ENCODE data around the gene ACVR2A.

ACVR2A gene

DNA sequence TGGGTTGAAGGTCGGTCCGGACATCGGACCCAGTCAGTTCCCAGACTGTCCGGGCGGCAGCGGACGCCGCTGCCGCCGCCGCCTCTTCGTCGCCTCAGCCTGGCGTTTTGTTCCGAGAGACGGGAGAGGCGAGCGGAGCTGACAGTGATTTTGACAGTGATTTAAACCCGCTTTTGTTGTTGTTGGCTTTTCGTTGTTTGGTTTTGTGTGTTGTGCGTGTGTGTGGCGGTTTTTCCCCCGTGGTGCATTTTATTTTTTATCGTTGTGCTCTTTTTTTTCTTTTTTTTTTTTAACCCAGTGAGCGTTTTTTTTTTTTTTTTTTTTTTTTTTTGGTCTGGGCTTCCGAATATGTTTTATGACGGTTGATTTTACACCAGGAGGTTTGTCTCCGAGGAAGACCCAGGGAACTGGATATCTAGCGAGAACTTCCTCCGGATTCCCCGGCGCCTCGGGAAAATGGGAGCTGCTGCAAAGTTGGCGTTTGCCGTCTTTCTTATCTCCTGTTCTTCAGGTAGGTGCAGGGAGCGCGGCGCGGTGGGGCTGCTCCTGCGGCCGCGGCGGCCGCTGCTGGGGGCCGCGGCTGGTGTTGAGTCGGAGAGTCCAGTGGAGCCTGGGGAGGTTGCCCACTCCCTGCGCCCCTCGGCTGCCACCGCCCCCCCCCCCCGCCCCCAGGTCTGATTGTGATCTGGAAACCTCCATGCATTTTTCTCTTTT, at the start of gene ACVR2A:
Gene ACVR2A (plus strand): TSS at position 333 of the 714 bp plus-strand sequence. CDS start 124 bp downstream, at position 457.
- peak; percentile 66 for DNase-seq

GRCh38 chr2:147800316-147800715, 44.5 kb upstream of the ACVR2A start:
- DNase-seq, result no peak

DNA sequence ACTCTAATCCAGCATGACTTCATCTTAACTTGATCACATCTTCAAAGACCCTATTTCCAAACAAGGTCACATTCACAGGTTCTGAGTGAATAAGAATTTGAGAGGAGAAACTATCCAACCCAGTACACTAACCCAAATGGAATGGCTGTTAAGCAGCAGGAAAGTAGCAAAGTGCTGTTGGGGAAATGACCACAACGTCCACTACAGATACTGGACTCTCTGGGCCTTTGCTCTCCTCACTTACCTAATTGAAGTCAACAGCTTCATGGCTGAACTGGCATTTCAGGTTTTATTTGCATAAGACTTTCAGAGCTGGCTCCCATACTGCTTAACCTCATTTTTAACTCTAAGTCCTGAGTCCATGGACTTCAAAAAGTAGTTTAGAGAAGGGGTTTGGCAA, 38.0 kb upstream of the ACVR2A start:
- DNase-seq, result no peak

- no peak for DNase-seq
Measured at GRCh38 chr2:147808520-147808919, 36.3 kb upstream of the ACVR2A start.

GRCh38 chr2:147810883-147811765, 33.7 kb upstream of the ACVR2A start:
- no peak for DNase-seq

DNA sequence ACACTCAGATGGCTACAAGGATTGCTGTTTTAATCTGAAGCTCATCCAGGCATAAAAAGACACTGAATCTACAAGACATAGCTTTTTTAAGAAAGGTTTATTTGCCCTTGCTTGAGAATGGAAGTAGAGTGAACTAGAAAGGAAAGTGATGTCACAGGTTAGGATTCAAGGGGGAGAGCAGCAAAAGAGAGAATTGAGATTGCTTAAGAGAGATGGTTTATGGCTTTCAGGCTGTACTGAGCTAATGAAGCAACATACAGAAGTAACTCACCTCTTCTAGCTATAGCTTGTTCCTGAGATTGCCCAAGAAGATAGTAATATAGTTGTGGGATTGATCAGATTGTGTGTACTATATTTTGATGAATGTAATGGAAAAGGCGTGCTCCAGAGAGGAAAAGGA, 26.1 kb upstream of the ACVR2A start:
- no peak for DNase-seq

- DNase-seq, result no peak
Measured at GRCh38 chr2:147824620-147825019, 20.2 kb upstream of the ACVR2A start.

- no peak for DNase-seq
Measured at GRCh38 chr2:147826278-147827087, 18.3 kb upstream of the ACVR2A start.

GRCh38 chr2:147827088-147827375, 17.8 kb upstream of the ACVR2A start:
- no peak for DNase-seq

GRCh38 chr2:147829106-147829505, 15.7 kb upstream of the ACVR2A start:
- peak; percentile 77 for DNase-seq

DNA sequence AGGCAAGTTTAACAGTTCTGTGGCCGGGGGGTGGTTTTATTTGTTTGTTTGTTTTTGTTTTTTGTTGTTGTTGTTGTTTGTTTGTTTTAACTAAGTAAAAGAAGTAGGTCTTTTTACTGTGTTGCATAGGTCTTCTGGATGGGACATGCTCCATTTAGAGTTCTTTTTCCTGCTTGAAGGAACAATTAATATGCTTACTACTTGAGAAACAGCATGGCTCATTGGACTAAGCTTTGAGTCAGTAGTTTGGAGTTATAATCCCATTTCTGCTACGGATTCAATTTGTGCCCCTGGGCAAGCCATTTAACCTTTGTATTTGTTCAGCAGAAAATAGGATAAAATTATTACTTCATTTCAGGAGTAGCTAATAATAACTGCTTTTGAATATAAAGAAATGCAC, 8.7 kb upstream of the ACVR2A start:
- no peak for DNase-seq

DNA sequence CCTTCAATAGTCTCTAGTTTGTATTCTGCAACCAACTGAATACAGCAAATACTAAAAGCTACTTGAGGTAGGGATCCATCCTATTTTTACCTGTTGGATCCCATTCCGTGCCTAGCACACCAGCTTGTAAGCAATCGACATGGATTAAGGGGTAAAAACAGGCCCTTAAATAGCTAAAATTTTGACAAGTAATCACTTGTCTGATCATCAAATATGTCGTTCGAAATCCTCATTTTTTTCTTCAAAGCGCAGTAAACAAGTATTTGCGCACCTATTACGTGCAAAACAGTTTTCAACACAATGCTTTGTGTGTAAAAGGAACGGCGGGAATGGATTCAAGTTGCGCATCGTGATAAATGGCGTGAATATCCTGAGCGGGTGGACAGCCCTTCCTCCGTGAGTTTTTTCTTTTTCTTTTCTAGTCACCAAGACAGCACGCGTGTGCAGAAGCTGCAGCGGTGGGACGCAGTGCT, 1.4 kb upstream of the ACVR2A start:
- peak; percentile 64 for DNase-seq

DNA sequence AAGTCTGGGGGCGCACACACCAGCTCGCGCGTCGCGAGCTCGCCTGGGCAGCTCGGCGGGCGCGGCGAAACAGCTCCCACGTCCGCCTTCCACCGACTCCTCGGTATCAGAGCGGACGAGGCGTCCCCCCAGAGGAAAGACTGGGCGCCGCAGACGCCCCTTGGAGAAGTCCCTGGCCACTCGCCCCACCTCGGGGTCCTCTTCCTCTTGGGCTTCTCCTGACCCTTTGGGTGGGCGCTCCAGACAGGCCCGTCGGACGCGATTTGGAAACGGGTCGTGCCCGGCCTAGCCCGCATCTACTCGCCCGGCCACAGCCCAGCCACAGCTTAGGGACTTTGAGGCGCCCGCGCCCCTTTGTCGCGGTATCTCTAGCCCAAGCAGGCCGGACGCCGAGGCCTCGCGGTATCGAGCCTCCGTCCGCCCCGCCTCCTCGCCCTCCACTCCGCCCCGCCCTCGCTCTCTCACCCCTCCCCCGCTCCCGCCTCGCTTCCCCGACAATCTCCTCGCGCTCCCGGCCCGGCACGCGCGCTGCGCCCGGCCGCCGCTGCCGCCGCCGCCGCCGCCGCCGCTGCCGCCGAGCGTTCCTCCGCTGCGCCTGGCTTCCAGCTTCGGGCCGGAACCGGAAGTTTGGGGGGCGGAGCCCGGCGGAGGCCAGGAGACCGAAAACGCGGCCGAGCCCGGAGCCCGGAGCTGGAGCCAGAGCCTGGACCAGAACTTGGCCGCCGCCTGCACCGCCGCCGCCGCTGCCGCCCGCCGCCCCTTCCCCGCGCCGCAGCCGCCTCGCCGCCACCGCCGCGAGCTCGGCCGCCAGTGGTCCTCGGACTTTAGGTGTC, 749 bp upstream of the ACVR2A start:
- DNase-seq, result peak; percentile 90

GRCh38 chr2:147845411-147845971, 662 bp downstream of the ACVR2A start:
- DNase-seq, result peak; percentile 60

DNA sequence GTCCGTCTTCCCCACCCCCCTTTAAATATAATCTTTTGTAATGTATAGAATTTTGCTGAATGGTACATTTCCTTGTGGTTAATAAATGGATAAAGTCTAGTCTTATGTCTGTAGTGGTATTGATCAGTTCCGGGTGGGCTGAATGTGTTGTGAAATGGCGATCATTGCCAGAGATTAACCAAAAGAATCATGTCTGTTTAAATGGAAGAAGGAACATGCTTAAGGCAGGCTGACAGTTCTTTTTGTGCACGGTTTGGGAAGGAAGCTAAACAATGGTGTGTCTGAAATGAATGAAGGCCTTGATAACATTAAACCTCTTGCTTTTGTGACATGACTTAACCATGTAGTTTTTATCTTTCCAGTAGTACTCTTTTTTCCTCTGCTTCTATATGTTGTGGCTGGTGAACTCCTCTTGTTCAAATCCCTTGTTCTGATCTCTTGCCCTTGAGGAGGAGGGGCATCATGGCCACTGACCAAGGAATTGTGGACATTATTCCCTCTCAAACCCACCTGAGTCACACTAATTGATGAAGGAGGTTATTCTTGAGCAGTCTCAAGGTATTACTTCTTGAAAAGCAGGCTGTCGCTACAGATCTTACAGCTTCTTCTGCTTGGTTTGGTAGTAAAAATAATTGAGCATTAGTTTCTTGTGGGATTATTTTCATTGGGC, 1.7 kb downstream of the ACVR2A start:
- peak; percentile 32 for DNase-seq

DNA sequence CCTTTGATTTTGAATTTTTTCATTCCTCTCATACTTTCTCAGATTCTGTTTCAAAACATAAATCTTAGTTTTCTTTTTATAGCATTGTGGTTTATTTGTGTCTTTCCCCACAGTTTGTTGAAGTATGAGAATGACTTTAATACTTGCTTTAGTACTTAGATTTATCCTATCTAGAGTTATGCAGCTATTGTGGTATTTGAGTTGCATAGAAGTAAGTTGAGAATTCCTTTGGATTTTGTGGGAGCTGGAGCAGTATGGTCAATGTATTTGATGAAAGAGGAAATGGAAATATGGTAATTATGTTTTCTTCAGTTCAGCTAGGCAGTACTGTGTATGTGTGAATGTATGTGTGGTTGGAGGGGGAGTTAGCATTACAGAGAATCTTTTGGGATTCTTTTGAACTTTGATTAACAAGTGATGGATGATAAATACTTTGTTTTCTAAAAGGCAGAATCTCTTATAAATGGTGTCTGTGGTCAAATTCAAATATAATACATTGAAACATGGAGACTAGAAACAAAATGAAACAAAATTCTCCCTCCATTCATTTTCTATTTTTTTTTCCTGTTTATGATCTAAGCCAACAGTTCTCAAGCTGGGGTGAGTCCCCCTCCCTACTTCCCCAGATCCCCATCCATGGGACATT, 3.0 kb downstream of the ACVR2A start:
- DNase-seq, result no peak

DNA sequence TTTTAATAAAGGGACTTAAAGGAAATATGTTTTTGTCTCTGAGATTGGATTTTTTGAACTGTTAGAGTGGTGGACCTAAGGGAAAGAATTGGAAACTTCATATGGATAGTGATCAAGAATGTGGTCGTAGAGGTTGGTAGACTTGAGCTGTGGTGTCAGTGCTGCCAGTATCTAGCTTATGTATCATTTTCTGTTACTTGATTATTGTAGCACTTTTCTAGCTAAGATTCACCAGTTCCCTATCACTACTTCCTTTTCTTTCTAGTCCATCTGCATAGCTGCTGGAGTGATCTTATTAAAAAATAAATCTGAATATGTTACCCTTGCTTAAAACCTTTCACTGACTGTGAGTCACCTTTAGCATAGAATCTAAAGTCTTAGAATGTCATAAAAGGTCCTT, 6.0 kb downstream of the ACVR2A start:
- no peak for DNase-seq

DNA sequence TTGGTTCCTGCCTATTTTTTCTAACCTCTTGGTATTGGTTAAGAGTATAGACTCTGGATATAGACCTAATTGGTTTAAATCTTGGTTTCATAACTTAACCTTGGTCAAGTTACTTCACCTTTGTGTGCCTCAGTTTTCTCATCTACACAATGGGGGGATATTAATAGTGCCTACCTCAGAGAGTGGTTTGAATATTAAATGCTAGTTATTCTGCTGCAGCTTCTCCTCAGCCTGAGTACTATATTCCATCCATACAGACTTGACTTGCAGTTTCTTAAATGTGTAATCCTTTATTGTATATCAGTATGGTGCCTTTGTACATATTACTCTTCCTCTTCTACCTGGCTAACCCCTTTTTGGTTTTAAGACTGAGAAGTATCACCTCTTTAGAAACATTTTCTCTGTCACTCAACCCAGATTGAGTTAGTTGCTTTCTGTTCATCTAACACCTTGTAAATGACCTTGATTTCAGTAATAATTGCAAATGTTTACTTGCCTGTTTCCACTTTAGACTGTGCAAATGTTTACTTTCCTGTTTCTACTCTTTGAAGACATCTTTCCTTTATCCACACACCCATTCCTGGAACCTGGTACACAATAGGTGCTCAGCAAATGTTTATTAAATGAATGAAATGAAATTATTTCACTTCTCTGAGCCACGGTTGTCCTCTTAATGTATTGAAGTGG, 6.6 kb downstream of the ACVR2A start:
- no peak for DNase-seq

DNA sequence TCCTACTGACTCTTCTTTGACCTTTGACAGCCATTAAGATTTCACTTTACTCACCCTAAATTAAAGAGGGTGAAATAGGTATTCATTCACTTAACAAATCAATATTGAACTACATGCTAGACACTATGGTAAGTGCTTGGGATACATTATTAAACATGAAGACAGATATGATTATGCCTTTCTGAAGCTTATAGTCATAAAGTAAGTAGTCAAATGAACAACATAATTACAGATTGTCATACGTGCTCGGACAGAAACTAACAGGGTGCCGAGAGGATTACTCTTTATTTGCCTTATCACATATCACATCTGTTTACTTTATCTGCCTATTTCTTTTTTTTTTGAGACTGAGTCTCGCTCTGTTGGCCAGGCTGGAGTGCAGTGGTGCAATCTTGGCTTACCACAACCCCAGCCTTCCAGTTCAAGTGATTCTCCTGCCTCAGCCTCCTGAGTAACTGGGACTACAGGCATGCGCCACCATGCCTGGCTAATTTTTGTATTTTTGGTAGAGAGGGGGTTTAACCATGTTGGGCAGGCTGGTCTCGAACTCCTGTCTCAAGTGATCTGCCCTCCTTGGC, 9.8 kb downstream of the ACVR2A start:
- DNase-seq, result no peak

GRCh38 chr2:147855316-147855715, 10.5 kb downstream of the ACVR2A start:
- DNase-seq, result no peak

All from NCI-H2171 treated with DMSO at 0.1 percent for 48 hours (cell line).